MM.1S (cell line): ENCODE data around the gene AGPAT2.

Experiments used
- DNase-seq: peaks from one replicate; pipeline ENCODE4 v3.0.0-alpha.2; 2015
- H2AFZ ChIP-seq: fragments of 300-600 bp; sonication (generic); 2 replicates; pipeline ENCODE4 v1.6.0; 2016; ENCODE audit warnings: antibody characterized with exemption, low read length
- H3F3A ChIP-seq: fragments of 300-600 bp; sonication (generic); 2 replicates; pipeline ENCODE4 v1.6.1; 2016; ENCODE audit warnings: mild to moderate bottlenecking, antibody characterized with exemption, low read length, moderate library complexity, mixed read lengths; ENCODE audit not compliant: insufficient read depth
- H3K27ac ChIP-seq: fragments of 300-600 bp; sonication (generic); 2 replicates; pipeline ENCODE4 v1.5.1; 2016; ENCODE audit warnings: mild to moderate bottlenecking, low read length
- H3K27me3 ChIP-seq: fragments of 300-600 bp; sonication (generic); replicated peaks from 2 replicates; pipeline ENCODE4 v1.6.0; 2016; ENCODE audit warnings: low read length; ENCODE audit not compliant: insufficient read depth
- H3K36me3 ChIP-seq: fragments of 300-600 bp; sonication (generic); replicated peaks from 2 replicates; pipeline ENCODE4 v1.6.1; 2016; ENCODE audit warnings: mild to moderate bottlenecking, low read length, mixed read lengths; ENCODE audit not compliant: insufficient read depth
- H3K4me1 ChIP-seq: fragments of 300-600 bp; sonication (generic); 2 replicates; pipeline ENCODE4 v1.6.1; 2016; ENCODE audit warnings: low read length, mixed read lengths
- H3K4me2 ChIP-seq: fragments of 300-600 bp; sonication (generic); 2 replicates; pipeline ENCODE4 v1.6.0; 2016; ENCODE audit warnings: low read depth, low read length
- H3K4me3 ChIP-seq: fragments of 300-600 bp; sonication (generic); 2 replicates; pipeline ENCODE4 v1.5.1; 2016; ENCODE audit warnings: low read length, mixed read lengths
- H3K79me2 ChIP-seq: fragments of 300-600 bp; sonication (generic); 2 replicates; pipeline ENCODE4 v1.6.1; 2016; ENCODE audit warnings: mixed run types, low read length, mixed read lengths
- H3K9ac ChIP-seq: fragments of 300-600 bp; sonication (generic); 2 replicates; pipeline ENCODE4 v1.6.1; 2016; ENCODE audit warnings: low read length, mixed read lengths
- H3K9me2 ChIP-seq: fragments of 300-600 bp; sonication (generic); replicated peaks from 2 replicates; pipeline ENCODE4 v1.6.1; 2016; ENCODE audit warnings: mild to moderate bottlenecking, low read length, mixed read lengths; ENCODE audit not compliant: insufficient read depth
- H3K9me3 ChIP-seq: fragments of 300-600 bp; sonication (generic); replicated peaks from 2 replicates; pipeline ENCODE4 v1.6.1; 2016; ENCODE audit warnings: mild to moderate bottlenecking, low read length, mixed read lengths; ENCODE audit not compliant: insufficient read depth
- H4K20me1 ChIP-seq: fragments of 300-600 bp; sonication (generic); 2 replicates; pipeline ENCODE4 v1.6.1; 2016; ENCODE audit warnings: mild to moderate bottlenecking, low read length, moderate library complexity, mixed read lengths; ENCODE audit not compliant: insufficient read depth
- CTCF ChIP-seq: fragments of 300-600 bp; sonication (generic); IDR thresholded peaks from 2 replicates; pipeline ENCODE4 v1.5.1; 2016; ENCODE audit warnings: antibody characterized with exemption, low read length, mixed read lengths
- EZH2 ChIP-seq: fragments of 300-600 bp; sonication (generic); optimal IDR thresholded peaks from 2 replicates; pipeline ENCODE3; 2017; ENCODE audit warnings: low read depth, mild to moderate bottlenecking, antibody characterized with exemption, low read length, mixed read lengths
- EZH2phosphoT487 ChIP-seq: fragments of 300-600 bp; sonication (generic); IDR thresholded peaks from 2 replicates; pipeline ENCODE4 v1.6.1; 2018; ENCODE audit warnings: antibody characterized with exemption, low read length

The AGPAT2 gene

GRCh38 chr9:136714096-136714892 lies 27.0 kb upstream of the AGPAT2 start:
- TF ChIP-seq EZH2phosphoT487 (no peak), CTCF (no peak), EZH2 (no peak)
- Histone ChIP-seq H3K36me3 (no peaks in the 10 kb centered on the region), H2AFZ (no peak overlapping the region), H3K9me3 (no peaks in the 10 kb centered on the region), H3K4me3 (no peak overlapping the region), H3K9ac (no peak overlapping the region), H3K4me2 (no peak overlapping the region), H3K27ac (no peak overlapping the region), H3K27me3 (peaks cover 87% of the 10 kb centered on the region), H3F3A (no peaks in the 10 kb centered on the region), H3K79me2 (no peaks in the 10 kb centered on the region), H3K4me1 (no peaks in the 10 kb centered on the region), H4K20me1 (no peaks in the 10 kb centered on the region), H3K9me2 (no peaks in the 10 kb centered on the region)
- DNase-seq: no peak

GRCh38 chr9:136713550-136713949 lies 26.3 kb upstream of the AGPAT2 start:
- no peak overlapping the region for H3K27ac ChIP-seq
- no peaks in the 10 kb centered on the region for H3K79me2 ChIP-seq
- H3K9me2 ChIP-seq: no peaks in the 10 kb centered on the region
- no peak overlapping the region for H3K9ac ChIP-seq
- H3K4me3 ChIP-seq: no peak overlapping the region
- H3K9me3 ChIP-seq: no peaks in the 10 kb centered on the region
- no peaks in the 10 kb centered on the region for H3K36me3 ChIP-seq
- no peaks in the 10 kb centered on the region for H3K4me1 ChIP-seq
- H3K27me3 ChIP-seq: peaks cover 92% of the 10 kb centered on the region
- no peaks in the 10 kb centered on the region for H4K20me1 ChIP-seq
- no peak for DNase-seq
- H2AFZ ChIP-seq: no peak overlapping the region
- no peaks in the 10 kb centered on the region for H3F3A ChIP-seq
- H3K4me2 ChIP-seq: no peak overlapping the region
- TF ChIP-seq CTCF (no peak), EZH2 (no peak), EZH2phosphoT487 (no peak)

GRCh38 chr9:136712690-136713544 lies 25.7 kb upstream of the AGPAT2 start:
- H3K9me3 ChIP-seq: no peaks in the 10 kb centered on the region
- H3K9ac ChIP-seq: no peak overlapping the region
- H2AFZ ChIP-seq: no peak overlapping the region
- no peaks in the 10 kb centered on the region for H3K4me1 ChIP-seq
- no peak for TF ChIP-seq EZH2phosphoT487
- TF ChIP-seq CTCF: no peak
- peak; percentile 70 for TF ChIP-seq EZH2
- no peaks in the 10 kb centered on the region for H3K36me3 ChIP-seq
- peaks cover 92% of the 10 kb centered on the region for H3K27me3 ChIP-seq
- no peak overlapping the region for H3K4me2 ChIP-seq
- no peak overlapping the region for H3K4me3 ChIP-seq
- no peak for DNase-seq
- H3F3A ChIP-seq: no peaks in the 10 kb centered on the region
- H3K79me2 ChIP-seq: no peaks in the 10 kb centered on the region
- H3K9me2 ChIP-seq: no peaks in the 10 kb centered on the region
- H3K27ac ChIP-seq: no peak overlapping the region
- H4K20me1 ChIP-seq: no peaks in the 10 kb centered on the region
